GM10266 (cell line): Measurements from ENCODE around the gene COL15A1.

Experiments
- DNase-seq: peaks from one replicate; pipeline ENCODE4 v3.0.0; 2012; ENCODE audit errors: extremely low spot score
- CTCF ChIP-seq: IDR thresholded peaks from 2 replicates; pipeline ENCODE4 v1.5.1; 2012; ENCODE audit warnings: mild to moderate bottlenecking, low read depth; ENCODE audit not compliant: control insufficient read depth, insufficient read depth; ENCODE audit errors: missing control alignments

COL15A1 gene

GRCh38 chr9:98997604-98998003 lies 53.9 kb downstream of the COL15A1 start:
- DNase-seq, result no peak

DNA sequence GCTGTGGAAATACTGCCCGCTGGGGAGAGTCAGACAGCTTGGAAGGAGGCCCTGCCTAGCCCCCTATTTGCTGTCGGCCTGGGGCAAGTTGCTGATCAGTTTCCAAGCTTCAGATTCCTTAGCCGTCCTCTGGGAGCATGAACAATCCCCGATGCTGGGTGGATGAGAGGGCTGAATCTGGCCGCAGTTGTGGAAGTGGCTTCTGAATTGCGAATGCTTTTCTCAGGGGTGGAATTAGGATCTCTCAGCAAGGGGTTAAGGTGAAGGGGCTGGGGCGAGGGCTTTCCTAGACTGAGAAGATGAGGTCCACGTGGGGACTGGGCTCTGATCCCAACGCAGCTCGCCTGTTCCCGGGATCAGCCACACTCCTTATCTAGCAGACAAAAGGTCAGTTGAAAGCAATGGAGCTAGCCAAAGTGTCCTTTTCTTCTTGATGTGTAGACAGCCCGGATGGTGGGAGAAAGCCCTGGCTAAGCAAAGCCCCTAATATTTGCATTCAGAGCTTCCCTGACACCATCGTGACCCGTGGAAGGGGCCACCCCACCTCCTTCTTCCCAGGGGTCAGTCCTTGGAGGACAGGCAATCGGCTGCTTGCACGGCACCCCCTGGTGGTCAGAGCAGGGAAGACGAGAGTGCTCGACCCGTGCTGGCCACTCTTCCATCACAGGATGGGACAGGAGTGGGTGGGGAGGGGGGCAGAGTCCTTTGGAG lies 54.9 kb downstream of the COL15A1 start:
- peak; percentile 76 for DNase-seq
- peak; percentile 77 for TF ChIP-seq CTCF

More at GRCh38 chr9:98997604-98998003, 53.9 kb downstream of the COL15A1 start:
- no peak for TF ChIP-seq CTCF

- TF ChIP-seq CTCF, result no peak
- DNase-seq, result no peak
Observed at GRCh38 chr9:98999152-98999525, 55.4 kb downstream of the COL15A1 start.

GRCh38 chr9:99000476-99001395 lies 57.0 kb downstream of the COL15A1 start:
- peak; percentile 66 for DNase-seq

GRCh38 chr9:99001892-99002291 lies 58.2 kb downstream of the COL15A1 start:
- no peak for TF ChIP-seq CTCF
- no peak for DNase-seq

More at GRCh38 chr9:99000476-99001395, 57.0 kb downstream of the COL15A1 start:
- peak; percentile 71 for TF ChIP-seq CTCF

DNA sequence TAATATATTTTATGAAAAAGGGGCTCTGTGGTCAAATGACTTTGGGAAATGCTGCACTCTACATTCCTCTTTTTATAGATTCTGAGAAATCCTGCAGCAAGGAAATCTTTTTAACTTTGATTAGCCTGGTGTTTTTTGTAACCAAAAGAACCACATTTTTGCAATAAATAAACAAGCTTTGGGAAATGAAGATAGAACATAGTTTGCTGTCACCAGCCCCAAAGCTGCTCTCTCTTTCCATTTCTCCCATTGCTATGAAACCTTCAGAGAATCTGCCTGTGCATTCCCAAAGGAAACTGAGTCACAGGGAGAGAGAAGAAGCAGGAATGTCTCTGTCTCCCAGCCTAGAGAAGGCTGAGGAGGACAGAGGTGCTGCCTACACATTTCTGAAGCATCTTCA lies 59.0 kb downstream of the COL15A1 start:
- no peak for TF ChIP-seq CTCF
- no peak for DNase-seq

GRCh38 chr9:99003308-99003707 lies 59.6 kb downstream of the COL15A1 start:
- no peak for TF ChIP-seq CTCF
- DNase-seq, result no peak
